Dermis blood vessel endothelial cell (primary cell): ENCODE results near the gene CRYGD. TPM values are rescaled to one million over a fixed set of nuclear protein-coding genes. Genes with fewer than 3 reads are reported as not detected.

ENCODE experiments used
- DNase-seq: peaks from one replicate; pipeline ENCODE4 v3.0.0; 2010
- total RNA-seq: library from RNA; depleted of rRNA; stranded (reverse); fragments of >200 nt; gene quantifications from 2 replicates; pipeline ENCODE4 v1.2.3, GENCODE V29; 2014

The CRYGD gene
- total RNA-seq, 1 donor from 2014 or later, result not detected

DNA sequence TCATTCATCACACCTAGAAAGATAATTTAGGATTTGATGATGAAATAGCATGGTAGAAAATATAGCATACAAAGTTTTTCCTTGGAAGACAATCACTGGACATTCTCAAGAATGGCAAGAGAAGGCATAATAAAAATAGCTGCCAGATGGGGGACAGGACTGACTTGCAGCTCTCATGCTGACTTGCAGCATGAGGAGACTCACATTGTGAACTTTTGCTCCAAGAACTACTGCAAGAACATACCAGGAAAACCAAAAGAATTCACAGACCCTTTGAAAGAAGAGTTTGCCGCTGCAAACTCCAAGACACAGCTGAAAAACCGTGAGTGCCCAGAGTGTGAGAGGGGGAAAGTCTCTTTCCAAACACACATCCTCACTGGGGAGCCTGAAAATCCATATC is 47.0 kb downstream of the CRYGD start:
- DNase-seq, result no peak

DNA sequence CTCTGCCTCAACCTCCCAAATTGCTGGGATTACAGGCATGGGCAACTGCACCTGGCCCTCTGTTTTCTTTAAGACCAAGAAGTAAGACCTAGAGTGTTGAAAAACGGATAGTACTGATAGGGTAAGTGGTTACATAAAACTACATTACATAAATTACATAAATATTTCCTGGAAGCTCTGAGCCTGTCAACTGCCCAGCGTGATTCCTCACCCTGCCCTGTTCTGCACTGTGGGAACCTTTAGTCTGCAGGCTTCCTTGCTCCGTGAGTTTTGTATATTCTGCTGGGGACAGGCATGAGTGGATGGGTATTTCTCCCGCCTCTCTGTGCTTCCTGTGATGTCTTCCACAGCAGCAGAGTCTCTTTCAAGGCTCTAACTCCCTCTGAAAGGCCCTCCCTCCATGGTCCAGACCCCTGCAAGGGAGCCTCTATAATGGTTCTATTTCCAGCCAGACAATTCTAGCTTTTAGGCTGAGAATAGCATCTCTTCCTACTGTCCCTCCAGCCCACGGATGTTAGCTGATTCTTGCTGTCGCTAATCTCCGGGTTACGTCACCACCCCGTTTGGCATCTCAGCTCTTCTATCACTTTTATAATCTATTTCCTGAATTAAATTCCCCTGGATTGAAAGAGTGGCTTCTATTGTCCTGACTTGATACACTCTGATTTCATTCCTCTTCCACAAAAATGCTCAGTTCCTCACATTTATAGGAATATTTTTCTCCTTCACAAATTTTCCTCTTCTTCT is 49.5 kb downstream of the CRYGD start:
- no peak for DNase-seq

DNA sequence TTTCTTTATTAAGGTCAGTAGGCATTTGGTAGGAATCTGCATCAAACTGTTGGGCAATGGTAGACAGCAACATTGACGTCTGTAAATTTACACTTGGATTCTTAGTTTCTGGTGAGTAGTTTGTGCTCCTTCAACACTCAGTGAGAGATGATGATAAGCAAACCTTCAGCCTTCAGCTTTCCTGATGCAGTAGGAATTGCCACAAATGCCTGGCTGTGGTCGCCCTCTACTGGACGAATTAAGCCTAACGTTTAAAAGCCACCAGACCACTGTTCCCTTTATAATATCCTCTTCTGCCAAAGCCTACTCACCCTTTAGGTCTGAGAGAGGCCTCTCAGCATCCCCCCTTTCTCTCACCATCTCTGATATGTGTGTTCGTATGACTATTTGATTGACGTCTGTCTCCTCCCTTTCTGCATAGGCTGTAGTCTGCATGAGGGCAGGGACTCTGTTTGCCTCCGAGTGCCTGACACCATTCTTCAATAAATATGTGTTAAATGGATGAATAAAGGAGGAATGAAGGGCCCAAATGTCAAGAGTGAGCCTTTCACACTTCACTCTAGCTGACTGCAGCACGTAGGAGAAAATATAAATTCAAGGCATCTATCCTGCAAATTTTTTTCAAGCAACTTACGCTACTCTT is 52.0 kb downstream of the CRYGD start:
- DNase-seq, result peak; percentile 83

Other genes starting within 250 kb of the CRYGD start
- 11.3 and 18.5 TPM in 2 replicates for gene PLEKHM3, start 99.0 kb downstream of the CRYGD start, total RNA-seq
- gene CRYGC, start 5.3 kb upstream of the CRYGD start, total RNA-seq, result not detected in 2 replicates
- not detected in 2 replicates for gene CRYGB, start 21.6 kb upstream of the CRYGD start, total RNA-seq
- gene CRYGA, start 39.1 kb upstream of the CRYGD start, total RNA-seq, result not detected in 2 replicates
- gene C2orf80, start 65.5 kb upstream of the CRYGD start, total RNA-seq, result not detected in 2 replicates
- 107 and 137 TPM in 2 replicates for gene IDH1, start 130.5 kb upstream of the CRYGD start, total RNA-seq
- 33.2 and 36.3 TPM in 2 replicates for gene PIKFYVE, start 141.7 kb upstream of the CRYGD start, total RNA-seq